Tibial nerve (tissue), 4 donors: Measurements from ENCODE around the gene SCGN.

ENCODE experiments used
- CTCF ChIP-seq, 5 experiments: fragments of 200-600 bp in 3 of 5; fragments of 450-650 bp in 2 of 5; sonication (generic) in 3 of 5; IDR thresholded peaks; one replicate each; pipeline ENCODE4 v1.5.1; 2016 to 2019; ENCODE audit warnings: antibody characterized with exemption in 5 of 5, mild to moderate bottlenecking in 3 of 5, moderate library complexity in 2 of 5
- EP300 ChIP-seq, 2 donors: sonication (generic); formaldehyde crosslinking; IDR thresholded peaks; one replicate each; pipeline ENCODE4 v1.6.1; 2017; ENCODE audit warnings: antibody characterized with exemption in 2 of 2, mild to moderate bottlenecking in 1 of 2

GRCh38 chr6:25628471-25629197 lies 23.4 kb upstream of the SCGN start:
- TF ChIP-seq EP300 (IDR thresholded peaks at IDR 0.05) (no peak), CTCF (IDR thresholded peaks at IDR 0.05) (no peak)
